ENCODE measurements around the gene HRAS.

HRAS gene

DNA sequence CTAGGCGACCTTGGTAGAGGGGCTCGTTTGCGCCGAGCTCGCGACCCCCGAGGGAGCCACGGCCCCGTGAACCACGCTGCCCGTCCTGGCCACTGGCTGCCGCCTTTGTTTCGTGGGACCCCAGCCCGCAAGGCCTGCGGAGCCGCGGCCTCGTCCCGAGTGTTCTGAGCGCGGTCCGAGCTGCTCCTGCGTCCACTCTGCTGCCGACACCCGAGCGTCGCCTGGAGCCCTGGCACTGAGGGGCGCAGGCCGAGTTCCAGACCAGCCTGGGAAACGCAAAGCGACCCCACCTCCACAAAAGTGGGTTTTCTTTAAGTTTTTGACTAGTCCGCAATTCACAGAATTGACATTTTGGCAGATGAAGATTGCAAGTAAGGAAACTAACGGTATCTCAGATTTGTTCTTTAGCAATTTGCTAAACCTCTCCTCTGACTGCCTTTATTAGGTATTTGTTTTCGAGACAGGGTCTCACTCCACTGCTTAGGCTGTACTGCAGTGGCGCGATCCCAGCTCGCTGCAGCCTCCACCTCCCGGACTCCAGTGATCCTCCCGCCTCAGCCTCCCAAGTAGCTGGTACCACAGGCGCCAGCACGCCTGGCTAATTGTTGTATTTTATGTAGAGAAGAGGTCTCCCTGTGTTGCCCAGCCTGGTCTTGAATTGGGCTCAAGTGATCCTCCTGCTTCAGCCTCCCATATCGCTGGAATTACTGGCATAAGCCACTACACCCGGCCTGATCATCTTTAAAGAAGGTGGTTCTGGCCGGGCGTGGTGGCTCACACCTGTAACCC is 27.5 kb downstream of the HRAS start:
- DNase-seq (ENCODE audit: low read depth), result no peak

DNA sequence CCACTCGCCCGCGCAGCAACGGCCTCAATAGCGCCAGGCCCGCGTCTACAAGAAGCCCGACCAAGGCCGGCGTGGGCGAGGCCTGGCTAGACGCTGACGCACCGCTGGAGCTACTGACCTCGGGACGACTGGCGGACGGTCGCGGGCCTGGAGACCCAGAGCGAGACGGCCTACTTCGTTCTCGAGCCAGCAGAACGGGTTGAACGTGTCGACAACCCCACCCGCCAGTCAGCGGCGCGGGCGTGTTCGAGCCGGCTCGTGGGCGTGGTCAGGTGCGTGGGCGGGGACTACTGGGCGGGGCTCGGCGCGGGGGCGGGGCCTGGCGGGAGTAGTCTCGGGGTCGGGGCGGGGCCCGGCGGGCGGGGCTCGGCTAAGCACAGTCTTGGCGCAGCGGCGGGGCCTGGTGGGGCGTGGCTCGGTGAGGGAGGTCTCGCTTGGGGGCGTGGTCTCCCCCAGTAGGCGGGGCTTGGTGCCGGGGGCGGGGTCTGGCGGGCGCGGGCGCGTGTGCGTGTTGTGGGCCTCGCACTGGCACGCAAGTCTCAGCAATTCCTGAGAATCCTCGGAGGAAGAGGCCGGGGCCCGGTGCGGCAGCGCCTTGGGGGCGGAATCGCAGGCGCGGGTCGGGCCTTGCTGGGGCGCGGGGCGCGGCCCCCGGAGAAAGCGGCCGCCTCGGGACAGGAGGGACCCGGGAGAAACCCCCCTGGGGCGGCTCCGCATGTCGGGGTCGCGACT is 28.2 kb downstream of the HRAS start, which contains the start of gene RNH1:
RNH1 (minus strand) TSS at position 248 of the 732 bp plus-strand sequence. CDS start 5,080 bp downstream, outside the sequence.
- DNase-seq (ENCODE audit: low read depth), result peak; percentile 88

DNA sequence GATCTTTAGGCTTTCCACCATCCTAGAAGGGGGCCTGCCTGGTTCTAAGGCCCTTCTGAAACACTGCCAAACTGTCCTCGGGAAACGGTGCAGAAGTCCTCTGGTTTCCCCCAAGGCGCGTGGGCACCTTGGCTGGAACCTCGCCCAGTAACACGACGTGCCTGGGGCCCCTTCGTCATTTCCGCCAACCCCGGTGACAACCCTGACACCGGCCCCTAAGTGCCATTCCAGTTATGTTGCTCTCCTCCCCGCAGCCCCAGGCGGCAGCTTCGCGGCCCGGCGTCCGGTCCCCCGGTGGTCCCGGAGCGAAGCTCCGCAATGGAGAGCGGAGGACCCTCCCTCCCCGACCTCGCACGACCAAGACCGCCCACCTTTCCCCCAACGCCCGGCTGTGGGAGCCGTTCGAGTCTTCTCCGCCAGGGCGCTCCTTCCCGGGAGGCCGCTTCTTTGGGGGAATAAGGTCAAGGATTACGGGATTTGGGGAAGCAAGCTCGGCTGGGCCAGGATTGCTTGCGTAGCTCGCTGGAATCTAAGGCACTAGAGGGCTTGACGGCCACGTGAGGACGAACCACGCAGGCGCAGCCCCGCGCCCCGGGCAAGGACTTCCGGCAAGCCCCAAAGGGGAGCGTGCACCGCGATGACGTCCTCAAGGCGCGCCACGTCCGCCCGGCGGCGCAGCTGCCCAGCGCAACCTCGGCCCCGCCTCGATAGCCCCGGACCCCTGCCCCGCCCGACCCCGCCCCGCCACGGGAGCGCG is 29.0 kb downstream of the HRAS start:
- DNase-seq (ENCODE audit: low read depth), result peak; percentile 96

DNA sequence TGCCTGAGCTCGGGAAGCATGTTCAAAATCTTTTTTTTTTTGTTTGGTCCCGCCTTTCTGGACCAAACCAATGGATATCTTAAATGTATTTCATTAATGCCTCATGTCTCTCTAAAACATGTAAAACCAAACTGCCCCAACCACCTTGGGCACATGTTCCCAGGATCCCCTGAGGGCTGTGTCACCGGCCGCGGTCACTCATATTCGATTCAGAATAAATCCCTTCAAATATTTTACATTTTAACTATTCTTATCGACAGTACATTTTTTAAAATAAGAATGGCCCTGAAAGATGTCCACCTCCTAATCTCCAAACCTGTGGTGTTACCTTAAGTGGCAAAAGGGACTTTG is 30.4 kb downstream of the HRAS start:
- no peak for DNase-seq (ENCODE audit: low read depth)

DNA sequence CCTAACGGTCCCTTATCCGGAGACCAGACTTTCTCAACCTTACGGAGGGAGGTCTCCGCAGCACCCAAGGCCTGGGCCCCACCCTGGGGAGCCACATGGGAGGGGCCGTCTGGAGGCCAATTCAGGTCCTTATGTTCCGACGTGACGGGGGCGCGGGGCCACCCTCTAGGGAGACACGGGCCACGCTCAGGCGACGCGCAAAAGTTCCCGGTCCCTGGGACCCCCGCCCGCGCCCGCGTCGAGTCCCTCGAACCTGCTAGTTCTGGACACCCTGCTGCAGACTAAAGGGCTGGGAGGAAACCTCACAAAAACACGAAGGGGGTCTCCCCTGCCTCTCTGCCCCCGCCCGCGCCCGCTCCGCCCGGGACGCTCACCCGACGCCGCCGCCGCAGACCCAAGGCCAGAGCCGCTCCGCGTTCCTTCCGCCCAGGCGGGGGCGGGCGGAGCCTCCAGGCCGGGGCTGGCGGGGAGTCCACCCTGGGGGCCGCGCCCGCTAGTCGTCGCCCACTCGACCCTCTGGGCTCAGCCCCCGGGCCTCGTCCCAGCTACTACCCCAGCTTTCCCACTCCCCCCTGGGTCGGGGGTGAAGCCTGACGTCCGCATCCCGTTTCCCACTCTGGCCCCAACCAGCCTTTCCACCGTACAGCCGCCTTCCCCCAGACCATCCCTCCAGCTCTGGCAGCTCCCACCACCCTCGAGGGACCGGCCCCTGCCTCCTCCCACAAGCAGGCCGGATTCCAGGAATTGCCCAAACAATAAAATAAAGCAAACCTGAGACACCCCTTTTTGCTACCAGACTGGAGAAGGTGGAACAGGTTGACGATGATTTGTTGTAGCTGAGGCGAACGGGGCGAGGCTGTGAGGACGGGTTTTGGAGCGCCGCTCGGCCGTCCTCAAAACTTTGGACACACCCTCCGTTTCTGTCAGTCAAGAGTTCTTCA is 31.1 kb downstream of the HRAS start:
- peak; percentile 57 for DNase-seq (ENCODE audit: low read depth)

DNA sequence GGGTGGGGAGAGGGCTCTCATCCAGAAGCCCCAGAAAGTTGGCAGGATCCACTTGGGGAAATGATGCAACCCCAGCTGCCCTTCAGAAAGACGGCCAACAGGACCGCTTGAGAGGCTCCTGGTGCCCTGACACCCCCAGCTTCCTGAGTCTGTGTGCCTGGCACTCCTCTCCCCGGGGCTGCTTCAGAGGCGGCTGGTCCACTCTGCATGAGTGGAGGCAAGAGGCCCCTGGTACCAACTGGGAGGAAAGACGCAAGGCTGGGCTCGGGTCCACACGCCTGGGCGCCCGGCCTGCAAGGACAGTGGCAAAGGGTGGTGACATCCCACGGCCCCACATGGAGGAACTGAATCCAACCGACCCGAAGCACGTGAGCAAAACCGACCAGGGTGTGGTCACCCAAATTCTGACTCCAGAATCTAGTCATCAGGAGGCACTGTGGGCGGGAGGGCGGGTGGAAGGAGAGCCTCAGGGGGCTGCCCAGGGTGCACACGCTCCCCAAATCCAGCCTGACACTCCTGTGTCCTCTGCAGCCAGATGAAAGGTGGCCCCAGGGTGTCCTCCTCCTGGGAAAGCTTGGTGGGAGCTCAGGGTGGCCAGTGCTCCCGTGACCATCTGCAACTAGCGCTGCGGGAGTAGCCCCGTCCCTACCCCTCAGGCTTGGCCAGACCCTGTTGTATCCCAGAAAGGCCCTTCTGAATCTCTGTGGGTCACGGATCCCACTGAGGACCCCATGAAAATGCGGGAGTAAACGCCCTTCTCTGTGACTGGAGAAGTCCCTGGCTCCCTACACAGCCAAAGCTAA is 32.0 kb downstream of the HRAS start:
- peak; percentile 89 for DNase-seq (ENCODE audit: low read depth)

DNA sequence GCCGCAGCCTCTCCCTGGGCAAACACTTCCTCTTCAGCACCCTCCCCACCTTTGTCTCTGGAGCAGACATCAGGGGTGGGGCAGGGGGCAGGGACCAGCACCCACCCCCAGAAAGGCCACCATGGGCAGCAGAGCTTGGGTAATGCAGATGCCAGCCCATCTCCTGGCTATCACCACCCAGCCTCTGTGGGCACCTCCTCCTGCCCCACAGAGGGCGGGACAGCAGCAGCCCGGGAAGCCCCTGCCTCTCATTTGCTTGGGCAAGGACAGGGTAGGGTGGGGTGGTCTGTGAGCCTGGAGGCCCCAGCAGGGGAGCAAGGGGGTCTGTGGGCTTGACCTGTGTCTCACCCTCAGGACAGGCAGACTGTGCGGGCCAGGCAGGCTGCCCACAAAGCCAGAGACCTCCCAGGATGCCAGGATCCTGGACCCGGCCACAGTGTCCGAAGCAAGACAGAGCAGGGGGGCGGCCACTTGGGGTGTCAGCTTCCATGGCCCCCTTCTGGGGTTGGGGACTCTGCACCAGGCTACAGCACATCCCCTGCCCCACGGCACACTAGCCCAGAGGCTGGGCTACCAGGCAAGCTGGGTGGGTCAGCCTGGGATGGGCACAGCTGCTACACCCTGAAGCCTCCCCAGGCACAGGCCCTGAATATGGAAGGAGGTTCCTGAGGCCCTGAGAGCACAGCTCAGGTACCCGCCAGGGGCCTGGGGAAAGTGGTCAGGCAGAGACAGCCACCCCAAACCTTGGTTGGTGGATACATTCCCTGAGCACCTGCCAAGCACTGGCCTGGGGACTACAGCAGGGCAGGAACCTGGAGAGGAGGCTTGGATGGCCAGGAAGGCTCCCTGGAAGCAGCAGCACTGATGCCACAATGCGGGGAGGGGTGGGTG is 32.8 kb downstream of the HRAS start:
- no peak for DNase-seq (ENCODE audit: low read depth)

DNA sequence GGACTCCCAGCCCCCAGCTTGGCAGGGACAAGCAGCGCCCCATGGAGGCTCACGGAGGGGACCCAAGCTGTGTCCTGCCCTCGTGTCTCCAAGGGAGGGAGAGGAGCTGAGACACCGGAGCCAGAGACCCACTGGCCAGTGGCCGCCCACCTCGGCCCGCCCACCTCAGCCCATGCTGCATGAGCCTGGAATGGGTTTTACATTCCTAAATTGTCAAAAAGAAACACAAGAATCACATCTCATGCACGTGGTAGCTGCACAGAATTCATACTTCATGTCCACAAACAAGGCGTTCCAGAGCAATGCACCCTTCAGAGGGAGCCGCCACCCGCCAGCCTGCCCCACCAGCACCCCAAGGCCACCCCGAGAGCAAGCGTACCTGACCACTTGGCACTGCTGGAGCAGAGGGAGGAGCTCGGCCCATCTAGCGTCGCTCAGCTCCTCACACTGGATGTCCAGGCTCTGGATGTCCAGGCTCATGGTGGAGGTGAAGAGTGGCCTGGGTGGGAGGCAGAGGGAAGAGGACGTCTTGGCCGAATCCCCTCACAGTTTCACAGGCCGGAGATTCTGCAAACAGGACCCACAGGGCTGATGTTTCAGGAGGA is 33.6 kb downstream of the HRAS start:
- no peak for DNase-seq (ENCODE audit: low read depth)

DNA sequence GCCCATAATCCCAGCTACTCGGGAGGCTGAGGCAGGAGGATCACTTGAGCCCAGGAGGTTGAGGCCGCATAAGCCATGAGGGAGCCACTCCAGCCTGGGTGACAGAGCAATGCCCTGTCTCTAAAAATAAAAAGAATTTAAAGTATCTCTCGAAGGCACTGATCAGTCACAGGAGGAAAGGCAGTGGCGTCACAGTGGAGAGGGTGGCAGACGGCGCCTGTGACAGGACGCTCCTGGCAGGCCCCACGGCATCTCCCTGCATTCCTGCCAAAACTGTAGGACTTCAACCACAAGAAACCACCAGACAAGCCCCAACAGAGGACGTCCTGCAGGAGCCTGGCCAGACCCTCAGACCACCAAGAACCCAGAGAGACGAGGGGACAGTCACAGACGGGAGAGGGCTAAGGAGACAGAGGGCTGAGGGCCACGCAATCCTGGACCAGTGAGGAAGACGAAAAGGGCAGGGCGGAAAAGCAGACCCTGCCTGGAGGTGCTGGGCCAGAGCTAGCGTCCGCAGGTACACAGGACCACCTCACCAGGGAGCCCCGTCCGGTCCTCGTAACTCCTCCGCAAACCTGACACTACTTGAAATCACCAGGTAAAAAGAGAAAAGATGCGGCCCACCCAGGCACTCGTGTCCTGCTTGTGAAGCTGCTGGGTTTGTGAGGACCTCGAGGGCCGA is 34.2 kb downstream of the HRAS start:
- no peak for DNase-seq (ENCODE audit: low read depth)

DNA sequence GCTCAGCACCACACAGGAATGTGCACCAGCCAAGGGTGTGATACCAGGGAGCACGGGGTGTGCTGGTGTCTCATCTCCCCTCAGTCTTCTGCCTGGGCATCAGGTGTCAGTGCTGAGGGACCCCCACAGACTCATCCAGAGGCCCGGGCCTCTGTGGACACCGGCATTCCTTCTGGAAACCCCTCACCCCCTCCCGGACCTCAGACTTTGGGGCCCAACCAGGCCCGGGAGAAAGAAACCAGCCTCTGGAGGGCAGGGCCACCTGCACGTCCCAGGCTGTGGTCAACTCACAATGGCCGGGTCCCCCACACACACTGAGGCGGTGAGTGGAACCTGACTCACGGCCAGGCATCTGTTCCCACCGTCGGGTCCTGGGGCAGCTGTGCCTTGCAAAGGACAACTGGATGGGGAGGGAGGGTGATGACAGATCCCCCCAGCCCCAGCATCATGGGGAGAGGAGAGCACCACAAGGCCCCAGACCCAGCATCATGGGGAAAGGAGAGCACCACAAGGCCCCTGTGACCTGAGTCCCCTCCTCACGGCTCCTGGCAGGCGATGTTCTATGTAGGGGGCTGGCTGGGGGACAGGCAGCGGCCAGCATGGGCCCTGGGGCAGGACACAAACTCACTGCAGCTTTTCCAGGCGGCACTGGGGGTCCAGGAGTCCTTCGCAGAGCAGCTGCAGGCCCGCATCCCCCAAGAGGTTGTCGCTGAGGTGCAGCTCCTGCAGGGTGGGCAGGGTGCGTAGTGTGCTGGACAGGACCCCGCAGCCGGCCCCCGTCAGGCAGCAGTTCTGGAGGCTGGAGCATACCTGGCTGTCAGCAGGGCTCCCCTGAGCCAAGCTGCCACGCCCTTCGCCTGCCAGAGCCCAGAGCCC is 35.9 kb downstream of the HRAS start:
- DNase-seq (ENCODE audit: low read depth), result no peak

DNA sequence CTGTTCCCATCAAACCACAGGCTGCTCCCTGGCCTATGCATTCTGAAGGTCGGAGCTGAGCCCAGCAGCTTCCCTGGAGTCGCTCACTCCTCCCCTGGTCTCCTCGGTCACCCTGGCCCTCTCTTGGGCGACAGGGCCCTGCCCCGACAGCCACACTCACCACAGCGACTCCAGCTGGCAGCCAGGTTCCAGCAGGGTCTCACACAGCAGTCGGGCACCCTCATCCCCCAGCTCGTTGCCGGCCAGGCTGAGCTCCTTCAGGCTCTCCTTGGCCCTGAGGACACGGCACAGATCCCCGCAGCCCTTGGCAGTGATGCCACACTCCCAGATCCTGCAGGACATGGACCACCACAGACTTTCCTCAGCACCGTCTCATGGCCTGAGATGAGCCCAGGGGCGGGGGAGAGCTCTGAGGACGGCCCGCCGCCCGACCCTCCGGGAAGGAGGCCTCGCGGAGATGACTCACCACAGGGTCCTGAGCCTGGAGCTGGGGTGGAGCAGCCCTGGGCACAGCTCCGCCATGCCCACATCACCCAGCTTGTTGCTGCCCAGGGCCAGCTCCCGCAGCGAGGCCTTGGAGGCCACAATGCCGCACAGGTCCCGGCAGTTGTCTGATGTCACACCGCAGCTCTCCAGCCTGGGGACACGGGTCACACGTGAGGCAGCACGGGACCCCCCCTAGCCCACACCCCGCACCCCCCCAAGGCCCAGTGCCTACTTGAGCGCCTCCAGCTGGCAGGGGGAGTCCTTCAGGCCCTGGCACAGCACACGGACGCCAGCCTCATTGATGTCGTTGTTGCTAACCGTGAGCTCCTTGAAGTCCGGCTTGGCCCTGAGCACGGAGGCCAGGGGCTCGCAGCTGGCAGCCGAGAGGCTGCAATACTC is 36.8 kb downstream of the HRAS start:
- DNase-seq (ENCODE audit: low read depth), result no peak

DNA sequence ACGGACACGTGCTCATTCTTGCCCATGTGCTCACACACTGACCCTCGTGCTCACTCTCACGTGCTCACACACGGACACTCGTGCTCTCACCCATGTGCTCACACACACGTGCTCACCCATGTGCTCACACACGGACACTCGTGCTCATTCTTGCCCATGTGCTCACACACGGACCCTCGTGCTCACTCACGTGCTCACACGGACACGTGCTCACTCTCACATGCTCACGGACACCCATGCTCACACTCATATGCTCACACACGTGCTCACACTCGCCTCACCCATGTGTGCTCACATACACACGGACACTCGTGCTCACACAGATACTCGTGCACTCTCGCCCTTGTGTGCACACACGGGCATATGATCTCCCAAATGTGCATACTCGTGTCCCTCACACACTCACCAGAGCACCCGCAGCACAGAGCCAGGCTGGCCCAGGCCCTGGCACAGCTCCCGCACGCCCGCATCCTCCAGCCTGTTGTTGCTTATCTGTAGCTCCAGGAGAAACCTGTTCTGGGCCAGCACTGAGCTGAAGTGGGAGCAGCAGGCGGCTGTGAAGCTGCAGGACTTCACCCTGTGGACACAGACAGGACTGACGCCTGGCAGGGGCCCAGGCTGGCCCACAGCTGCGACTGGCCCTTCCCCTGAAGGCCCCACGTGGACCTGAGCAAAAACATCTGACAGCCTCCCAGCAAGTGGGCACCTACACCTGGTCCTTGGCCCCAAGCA is 37.6 kb downstream of the HRAS start:
- no peak for DNase-seq (ENCODE audit: low read depth)

DNA sequence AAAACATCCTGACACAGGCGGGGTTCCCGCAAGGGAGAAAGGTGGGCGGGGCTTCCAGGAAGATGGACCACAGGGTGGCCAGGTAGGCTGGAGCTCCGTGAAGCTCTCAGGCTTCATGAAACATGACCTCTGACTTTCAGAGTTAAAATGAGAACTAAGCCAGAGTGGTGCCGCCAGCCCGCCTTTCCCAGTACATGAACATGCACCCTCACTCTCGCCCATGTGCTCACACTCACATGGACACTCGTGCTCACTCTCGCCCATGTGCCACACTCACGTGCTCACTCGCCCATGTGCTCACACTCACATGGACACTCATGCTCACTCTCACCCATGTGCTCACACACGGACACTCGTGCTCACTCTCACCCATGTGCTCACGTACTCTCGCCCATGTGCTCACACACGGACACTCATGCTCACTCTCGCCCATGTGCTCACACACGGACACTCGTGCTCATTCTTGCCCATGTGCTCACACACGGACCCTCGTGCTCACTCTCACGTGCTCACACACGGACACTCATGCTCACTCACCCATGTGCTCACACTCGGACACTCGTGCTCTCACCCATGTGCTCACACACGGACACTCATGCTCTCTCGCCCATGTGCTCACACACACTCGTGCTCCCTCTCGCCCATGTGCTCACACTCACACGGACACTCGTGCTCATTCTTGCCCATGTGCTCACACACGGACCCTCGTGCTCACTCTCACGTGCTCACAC is 38.4 kb downstream of the HRAS start:
- DNase-seq (ENCODE audit: low read depth), result no peak

DNA sequence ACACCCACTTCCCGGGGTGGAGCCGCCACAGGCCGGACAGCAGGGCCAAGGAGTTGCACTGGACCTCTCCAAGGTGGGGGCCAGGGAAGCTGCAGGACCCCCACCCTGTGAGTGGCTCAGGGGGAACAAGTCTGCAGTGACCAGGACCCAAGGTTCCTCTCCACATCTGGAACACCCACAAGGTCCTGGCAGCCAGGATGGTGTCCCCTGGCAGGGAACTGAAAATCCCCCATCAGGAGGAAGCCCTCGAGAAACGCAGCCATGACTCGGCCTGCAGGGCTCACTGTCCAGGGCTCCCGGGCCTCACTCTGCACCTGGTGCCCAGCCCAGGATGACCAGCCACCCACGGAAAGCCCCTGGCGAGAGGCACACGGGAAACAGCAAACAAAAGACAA is 39.8 kb downstream of the HRAS start:
- DNase-seq (ENCODE audit: low read depth), result no peak
